ENCODE data around the gene SF3B3.

The SF3B3 gene

DNA sequence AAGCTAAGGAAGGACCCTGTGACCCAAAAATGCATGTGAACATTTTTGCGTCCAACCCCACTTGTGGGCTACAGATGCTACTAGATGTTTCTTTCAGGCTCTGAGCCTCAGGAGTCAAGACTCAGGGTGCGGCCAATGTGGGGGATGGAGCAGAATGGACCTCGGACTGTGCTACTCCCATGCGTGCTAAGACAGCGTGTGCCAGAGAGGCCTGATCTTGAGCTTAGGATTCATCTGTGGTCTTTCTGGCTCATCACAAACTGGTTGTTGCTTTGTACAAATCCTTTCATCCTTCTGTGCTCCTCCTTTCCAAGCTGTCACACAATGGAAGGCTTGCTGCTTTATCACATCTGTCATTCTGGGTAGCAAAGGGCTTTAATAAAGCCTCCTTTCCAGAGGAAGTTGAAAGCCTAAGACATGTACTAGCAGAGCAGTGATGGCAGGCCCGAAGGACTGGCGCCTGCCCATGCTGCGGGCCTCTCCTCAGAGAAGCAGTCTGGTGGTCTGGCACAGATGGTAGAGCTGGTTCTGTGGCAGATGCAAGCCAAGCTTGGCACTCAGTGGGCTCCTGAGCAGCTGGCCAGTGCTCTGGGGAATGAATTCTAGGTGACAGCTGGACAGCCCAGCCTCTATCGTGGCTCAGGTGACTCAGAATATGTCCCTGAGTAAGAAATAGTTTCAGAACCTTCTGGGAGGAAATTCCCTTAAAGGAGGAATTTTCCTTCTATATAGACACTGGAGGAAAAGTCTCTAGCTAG lies 28.0 kb upstream of the SF3B3 start:
- no peak for DNase-seq (ENCODE audit: low read depth)
- TF ChIP-seq CTCF (IDR thresholded peaks at IDR 0.05; ENCODE audit: low read depth, low read length) (no peak), POLR2A (IDR thresholded peaks at IDR 0.05; ENCODE audit: extremely low read depth, insufficient read length) (no peak), MYC (IDR thresholded peaks at IDR 0.05; ENCODE audit: low read depth, low read length) (no peak)
- TF ChIP-seq, protein P1, sequence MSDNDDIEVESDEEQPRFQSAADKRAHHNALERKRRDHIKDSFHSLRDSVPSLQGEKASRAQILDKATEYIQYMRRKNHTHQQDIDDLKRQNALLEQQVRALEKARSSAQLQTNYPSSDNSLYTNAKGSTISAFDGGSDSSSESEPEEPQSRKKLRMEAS (IDR thresholded peaks at IDR 0.05; ENCODE audit: low read depth, low read length): no peak
- no peak overlapping the region for H3K4me3 ChIP-seq (ENCODE audit: low read depth, low read length)

- DNase-seq (ENCODE audit: low read depth): no peak
- TF ChIP-seq, protein P1 (IDR thresholded peaks at IDR 0.05; ENCODE audit: low read depth, low read length): no peak
- no peak for TF ChIP-seq POLR2A (IDR thresholded peaks at IDR 0.05; ENCODE audit: extremely low read depth, insufficient read length)
- H3K4me3 ChIP-seq (ENCODE audit: low read depth, low read length): no peak overlapping the region
These were observed 27.1 kb upstream of the SF3B3 start for GRCh38 chr16:70496513-70496912.

DNA sequence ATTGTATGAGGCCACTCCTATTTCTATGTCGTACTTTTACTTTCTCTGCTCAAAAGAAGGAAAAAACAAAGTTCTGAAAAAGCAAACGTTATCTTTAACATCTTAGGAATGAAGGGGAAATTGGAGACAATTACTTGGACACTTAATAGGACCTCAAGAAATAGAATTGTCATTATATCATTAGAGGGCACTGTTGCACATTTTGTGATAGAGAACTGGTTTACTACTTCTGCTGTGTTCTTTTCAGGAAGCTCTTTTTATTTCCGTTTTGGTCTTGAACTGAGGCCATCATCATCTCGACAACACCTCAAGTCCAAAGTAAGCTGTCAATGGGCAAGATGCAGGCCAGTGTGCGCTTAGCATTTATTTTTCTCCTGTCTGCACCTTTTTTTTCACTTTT lies 14.9 kb upstream of the SF3B3 start:
- DNase-seq (ENCODE audit: low read depth): peak; percentile 60
- no peak overlapping the region for H3K4me3 ChIP-seq (ENCODE audit: low read depth, low read length)
- TF ChIP-seq CTCF (IDR thresholded peaks at IDR 0.05; ENCODE audit: low read depth, low read length) (peak; percentile 27), MYC (IDR thresholded peaks at IDR 0.05; ENCODE audit: low read depth, low read length) (no peak)
- TF ChIP-seq, protein P1 (IDR thresholded peaks at IDR 0.05; ENCODE audit: low read depth, low read length): 0 out of 2 replicates have a peak, but pooled peaks have one; percentile 9

- no peak overlapping the region for H3K4me3 ChIP-seq (ENCODE audit: low read depth, low read length)
- TF ChIP-seq MYC (IDR thresholded peaks at IDR 0.05; ENCODE audit: low read depth, low read length) (no peak), CTCF (IDR thresholded peaks at IDR 0.05; ENCODE audit: low read depth, low read length) (no peak), POLR2A (IDR thresholded peaks at IDR 0.05; ENCODE audit: extremely low read depth, insufficient read length) (no peak)
- TF ChIP-seq, protein P1 (IDR thresholded peaks at IDR 0.05; ENCODE audit: low read depth, low read length): no peak
These were observed 13.4 kb upstream of the SF3B3 start for GRCh38 chr16:70510216-70510615.

GRCh38 chr16:70511833-70512232 lies 11.8 kb upstream of the SF3B3 start:
- no peak overlapping the region for H3K4me3 ChIP-seq (ENCODE audit: low read depth, low read length)
- TF ChIP-seq POLR2A (IDR thresholded peaks at IDR 0.05; ENCODE audit: extremely low read depth, insufficient read length): no peak
- no peak for TF ChIP-seq CTCF (IDR thresholded peaks at IDR 0.05; ENCODE audit: low read depth, low read length)
- TF ChIP-seq MYC (IDR thresholded peaks at IDR 0.05; ENCODE audit: low read depth, low read length): no peak
- TF ChIP-seq, protein P1 (IDR thresholded peaks at IDR 0.05; ENCODE audit: low read depth, low read length): no peak
- no peak for DNase-seq (ENCODE audit: low read depth)

More at GRCh38 chr16:70510216-70510615, 13.4 kb upstream of the SF3B3 start:
- no peak for DNase-seq (ENCODE audit: low read depth)

- DNase-seq (ENCODE audit: low read depth): no peak
- H3K4me3 ChIP-seq (ENCODE audit: low read depth, low read length): no peak overlapping the region
- TF ChIP-seq, protein P1 (IDR thresholded peaks at IDR 0.05; ENCODE audit: low read depth, low read length): no peak
- TF ChIP-seq POLR2A (IDR thresholded peaks at IDR 0.05; ENCODE audit: extremely low read depth, insufficient read length) (no peak), MYC (IDR thresholded peaks at IDR 0.05; ENCODE audit: low read depth, low read length) (no peak), CTCF (IDR thresholded peaks at IDR 0.05; ENCODE audit: low read depth, low read length) (no peak)
These were observed 11.2 kb upstream of the SF3B3 start for GRCh38 chr16:70512456-70512855.
